Activated naive CD4-positive, alpha-beta T cell treated with anti-CD3 and anti-CD28 coated beads, Interleukin-2, amount 50 U/mL, for 16 hours (primary cell): Measurements from ENCODE around the gene TIMM50.
A peak's percentile ranks its signal among the peaks of the same experiment; 100 is the strongest.

Source experiments
- DNase-seq: peaks from one replicate; pipeline ENCODE4 v3.0.0-alpha.2; 2020

TIMM50 gene

DNA sequence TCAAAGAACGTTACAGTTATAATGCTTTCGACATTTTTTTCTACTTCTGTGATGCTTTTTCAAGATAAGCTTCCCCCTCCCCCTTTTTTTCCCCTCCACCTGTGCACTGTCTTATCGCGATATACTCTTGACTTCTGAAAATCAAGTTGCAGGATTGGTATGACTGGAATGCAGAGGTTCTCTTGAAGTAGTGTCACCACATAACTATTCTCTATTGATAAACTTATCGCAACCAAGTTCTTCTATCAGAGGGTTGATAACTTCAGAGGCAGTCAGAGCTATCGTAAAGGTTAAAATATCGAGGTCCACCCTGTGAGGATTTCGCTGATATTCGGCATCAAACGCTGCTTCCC is 58.5 kb downstream of the TIMM50 start:
- DNase-seq: no peak

DNA sequence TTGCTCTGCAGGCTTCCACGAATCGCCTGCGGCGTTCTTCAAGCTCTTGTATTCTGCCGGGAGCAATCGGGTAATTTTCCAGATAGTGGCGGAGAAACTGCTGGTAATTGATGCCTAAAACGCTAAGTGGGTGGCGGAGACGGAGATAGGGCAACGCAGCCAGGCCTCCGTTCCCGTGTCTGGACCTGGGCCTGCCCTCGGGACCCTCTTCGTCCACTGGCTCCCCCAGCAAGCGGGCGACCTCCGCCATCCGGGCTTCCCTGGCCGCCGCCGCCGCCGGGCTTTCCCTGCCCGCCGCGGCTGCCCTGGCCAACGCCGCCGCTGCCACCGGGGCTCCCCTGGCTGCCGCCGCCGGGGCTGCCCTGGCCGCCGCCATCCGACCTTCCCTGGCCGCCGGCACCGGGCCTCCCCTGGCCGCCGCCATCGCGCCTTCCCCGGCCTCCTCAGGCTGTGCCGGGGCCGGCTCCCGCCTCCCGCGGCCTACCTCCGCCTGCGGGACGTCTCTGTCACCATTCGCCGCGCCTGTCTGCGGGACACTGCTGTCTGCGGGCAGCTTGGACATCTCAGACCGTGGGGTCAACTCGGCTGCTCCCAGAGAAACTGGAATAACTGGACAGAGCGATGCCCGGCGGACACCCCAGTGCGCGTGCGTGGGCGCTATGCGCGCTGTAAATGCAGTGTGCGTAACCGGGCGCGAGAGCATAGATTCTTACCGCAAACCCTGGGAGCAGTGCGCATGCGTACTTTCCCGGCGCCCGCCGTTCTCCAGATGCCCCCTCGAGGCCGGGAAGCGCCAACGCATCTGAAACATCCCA is 59.1 kb downstream of the TIMM50 start, which contains the start of gene EID2:
Gene EID2 (minus strand): TSS at position 644 of the 815 bp plus-strand sequence. CDS start 82 bp downstream, at position 562.
- peak; percentile 93 for DNase-seq

GRCh38 chr19:39540333-39540673 is 59.7 kb downstream of the TIMM50 start:
- no peak for DNase-seq
